GM19099 (cell line): ENCODE measurements around the gene SLC13A1.

Source experiments
- POLR2A ChIP-seq: IDR thresholded peaks from 3 replicates; pipeline ENCODE4 v1.6.1; 2011; ENCODE audit warnings: low read depth; ENCODE audit not compliant: insufficient read length; ENCODE audit errors: extremely low read depth

Gene SLC13A1

GRCh38 chr7:123155571-123155970 lies 44.2 kb downstream of the SLC13A1 start:
- no peak for TF ChIP-seq POLR2A

- TF ChIP-seq POLR2A: no peak
These were observed 45.4 kb downstream of the SLC13A1 start for GRCh38 chr7:123154231-123154860.

- no peak for TF ChIP-seq POLR2A
These were observed 48.3 kb downstream of the SLC13A1 start for GRCh38 chr7:123151443-123151842.

- no peak for TF ChIP-seq POLR2A
These were observed 51.0 kb downstream of the SLC13A1 start for GRCh38 chr7:123148813-123149212.

GRCh38 chr7:123143252-123144006 lies 56.3 kb downstream of the SLC13A1 start:
- TF ChIP-seq POLR2A: no peak

- no peak for TF ChIP-seq POLR2A
These were observed 59.2 kb downstream of the SLC13A1 start for GRCh38 chr7:123140561-123140960.

GRCh38 chr7:123135960-123136359 lies 63.8 kb downstream of the SLC13A1 start:
- TF ChIP-seq POLR2A: no peak

GRCh38 chr7:123133924-123134323 lies 65.8 kb downstream of the SLC13A1 start:
- no peak for TF ChIP-seq POLR2A

- no peak for TF ChIP-seq POLR2A
These were observed 67.8 kb downstream of the SLC13A1 start for GRCh38 chr7:123131961-123132360.

- no peak for TF ChIP-seq POLR2A
These were observed 68.2 kb downstream of the SLC13A1 start for GRCh38 chr7:123131556-123131955.

- TF ChIP-seq POLR2A: no peak
These were observed 68.6 kb downstream of the SLC13A1 start for GRCh38 chr7:123131140-123131539.

GRCh38 chr7:123126691-123127090 lies 73.1 kb downstream of the SLC13A1 start:
- TF ChIP-seq POLR2A: no peak

- no peak for TF ChIP-seq POLR2A
These were observed 73.6 kb downstream of the SLC13A1 start for GRCh38 chr7:123126171-123126570.

GRCh38 chr7:123125231-123125630 lies 74.5 kb downstream of the SLC13A1 start:
- no peak for TF ChIP-seq POLR2A

- TF ChIP-seq POLR2A: no peak
These were observed 76.9 kb downstream of the SLC13A1 start for GRCh38 chr7:123122916-123123315.

- TF ChIP-seq POLR2A: no peak
These were observed 79.5 kb downstream of the SLC13A1 start for GRCh38 chr7:123120286-123120685.

- TF ChIP-seq POLR2A: no peak
These were observed 84.4 kb downstream of the SLC13A1 start for GRCh38 chr7:123115331-123115730.

GRCh38 chr7:123114288-123114687 lies 85.5 kb downstream of the SLC13A1 start:
- TF ChIP-seq POLR2A: no peak
